Measurements from ENCODE around the gene MAPK6.
"Not testable (repeated sequence)": the region's sequence is repeated elsewhere in the genome, so short reads cannot be mapped to it uniquely, and the experiment has no call there.

The MAPK6 gene

DNA sequence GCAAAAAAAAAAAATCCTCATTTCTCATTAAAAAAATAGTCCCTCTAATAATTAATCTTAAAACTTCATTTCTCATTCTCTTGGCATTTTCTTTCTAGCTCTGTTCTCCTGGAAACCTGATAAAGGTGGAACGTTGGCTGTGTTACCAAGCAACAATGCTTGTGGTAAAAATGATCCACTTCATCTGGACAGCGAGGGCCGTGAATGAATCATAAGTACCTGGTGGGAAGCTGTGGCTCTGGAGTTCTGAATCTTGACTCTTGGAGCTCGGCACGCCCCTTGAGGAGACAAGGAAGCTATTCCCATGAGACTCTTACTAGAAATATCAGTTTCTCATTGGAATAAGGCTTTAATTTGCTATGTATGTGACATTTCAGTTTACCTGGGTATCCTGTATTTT is 61.0 kb downstream of the MAPK6 start:
- no peak for TF ChIP-seq ZFX (IDR thresholded peaks at IDR 0.05)
- TF ChIP-seq, protein P1, sequence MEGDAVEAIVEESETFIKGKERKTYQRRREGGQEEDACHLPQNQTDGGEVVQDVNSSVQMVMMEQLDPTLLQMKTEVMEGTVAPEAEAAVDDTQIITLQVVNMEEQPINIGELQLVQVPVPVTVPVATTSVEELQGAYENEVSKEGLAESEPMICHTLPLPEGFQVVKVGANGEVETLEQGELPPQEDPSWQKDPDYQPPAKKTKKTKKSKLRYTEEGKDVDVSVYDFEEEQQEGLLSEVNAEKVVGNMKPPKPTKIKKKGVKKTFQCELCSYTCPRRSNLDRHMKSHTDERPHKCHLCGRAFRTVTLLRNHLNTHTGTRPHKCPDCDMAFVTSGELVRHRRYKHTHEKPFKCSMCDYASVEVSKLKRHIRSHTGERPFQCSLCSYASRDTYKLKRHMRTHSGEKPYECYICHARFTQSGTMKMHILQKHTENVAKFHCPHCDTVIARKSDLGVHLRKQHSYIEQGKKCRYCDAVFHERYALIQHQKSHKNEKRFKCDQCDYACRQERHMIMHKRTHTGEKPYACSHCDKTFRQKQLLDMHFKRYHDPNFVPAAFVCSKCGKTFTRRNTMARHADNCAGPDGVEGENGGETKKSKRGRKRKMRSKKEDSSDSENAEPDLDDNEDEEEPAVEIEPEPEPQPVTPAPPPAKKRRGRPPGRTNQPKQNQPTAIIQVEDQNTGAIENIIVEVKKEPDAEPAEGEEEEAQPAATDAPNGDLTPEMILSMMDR (conservative IDR thresholded peaks at IDR 0.05), result no peak
- H3K27ac ChIP-seq, result no peak overlapping the region

DNA sequence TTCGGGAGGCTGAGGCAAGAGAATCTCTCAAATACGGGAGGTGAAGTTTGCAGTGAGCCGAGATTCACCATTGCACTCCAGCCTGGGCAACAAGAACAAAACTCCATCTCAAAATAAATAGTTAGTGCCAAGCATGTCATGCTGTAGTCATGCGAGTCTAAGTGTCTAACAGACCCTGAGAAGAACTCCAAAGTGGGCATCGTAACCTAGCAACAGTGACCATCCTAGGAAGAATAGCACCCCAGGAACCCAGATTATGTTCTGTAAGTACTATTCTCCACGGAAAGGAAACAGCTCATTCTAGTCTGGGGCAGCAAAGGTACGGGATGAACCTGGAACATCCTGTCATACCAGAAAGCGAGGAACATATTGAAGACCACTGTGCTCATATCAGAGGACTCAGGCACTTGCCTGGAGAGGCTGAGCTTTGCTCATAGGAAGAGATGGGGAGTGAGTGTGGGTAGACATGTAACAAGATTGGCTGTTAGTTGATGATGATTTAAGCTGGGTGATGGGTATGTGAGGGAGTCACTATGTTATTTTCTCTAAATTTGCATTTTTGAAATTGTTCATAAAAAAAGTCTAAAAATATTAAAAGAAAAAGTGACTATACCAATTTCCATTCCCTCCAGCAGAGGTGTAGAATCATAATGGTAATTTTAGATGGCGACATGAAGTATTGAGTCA is 61.8 kb downstream of the MAPK6 start:
- no peak overlapping the region for H3K27ac ChIP-seq
- TF ChIP-seq ZFX (IDR thresholded peaks at IDR 0.05), result no peak
- TF ChIP-seq, protein P1 (conservative IDR thresholded peaks at IDR 0.05), result no peak

DNA sequence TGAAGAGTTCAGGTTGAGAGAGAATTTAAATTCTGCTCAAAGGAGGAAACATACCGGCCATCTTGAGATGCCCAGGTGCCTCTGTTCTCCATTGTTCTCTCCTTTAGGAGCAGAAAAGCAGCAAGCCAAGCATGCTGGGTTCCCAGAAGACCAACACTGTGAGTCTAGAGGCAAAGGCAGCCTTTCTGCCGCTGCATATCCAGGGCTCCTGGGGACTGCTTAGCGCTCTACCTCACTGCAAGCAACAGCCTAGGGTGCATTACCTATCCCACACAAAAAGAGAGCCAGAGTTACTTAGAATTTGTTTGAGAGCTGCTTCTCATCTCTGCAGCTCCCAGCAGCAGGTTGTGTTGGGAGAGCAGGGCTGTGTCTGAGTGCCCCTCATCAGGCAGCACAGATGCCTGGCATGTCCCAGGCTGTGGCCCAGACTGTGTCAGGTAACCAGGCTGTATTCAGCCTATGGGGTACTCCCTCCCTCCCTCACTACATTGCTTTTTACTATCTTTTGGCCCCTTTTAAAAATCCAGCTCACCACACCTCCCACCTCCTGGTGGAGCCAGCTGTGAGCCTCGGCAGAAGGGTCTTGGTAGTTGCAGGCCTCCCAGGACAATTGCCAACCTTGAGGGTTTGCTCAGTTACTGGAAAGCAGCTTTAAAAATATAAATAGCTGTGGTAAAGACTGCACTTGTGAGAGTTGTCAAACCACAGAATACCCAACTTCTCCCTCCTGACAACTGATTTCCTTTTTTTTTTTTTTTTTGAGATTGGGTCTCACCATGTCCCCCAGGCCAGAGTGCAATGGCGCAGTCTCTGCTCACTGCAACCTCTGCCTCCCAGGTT is 63.4 kb downstream of the MAPK6 start:
- no peak overlapping the region for H3K27ac ChIP-seq

DNA sequence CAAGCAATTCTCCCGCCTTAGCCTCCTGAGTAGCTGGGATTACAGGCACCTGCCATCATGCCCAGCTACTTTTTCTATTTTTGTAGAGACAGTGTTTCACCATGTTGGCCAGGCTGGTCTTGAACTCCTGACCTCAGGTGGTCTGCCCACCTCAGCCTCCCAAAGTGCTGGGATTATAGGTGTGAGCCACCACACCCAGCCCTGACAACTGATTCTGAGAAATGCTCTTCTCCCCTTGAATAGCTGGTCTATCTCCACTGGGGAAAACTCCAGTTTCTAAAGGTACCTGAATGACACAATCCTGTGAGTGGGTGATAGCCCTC is 64.0 kb downstream of the MAPK6 start:
- H3K27ac ChIP-seq, result not testable (repeated sequence)

More for the DNA sequence above, 63.4 kb downstream of the MAPK6 start:
- TF ChIP-seq, protein P1 (conservative IDR thresholded peaks at IDR 0.05), result no peak
- no peak for TF ChIP-seq ZFX (IDR thresholded peaks at IDR 0.05)

DNA sequence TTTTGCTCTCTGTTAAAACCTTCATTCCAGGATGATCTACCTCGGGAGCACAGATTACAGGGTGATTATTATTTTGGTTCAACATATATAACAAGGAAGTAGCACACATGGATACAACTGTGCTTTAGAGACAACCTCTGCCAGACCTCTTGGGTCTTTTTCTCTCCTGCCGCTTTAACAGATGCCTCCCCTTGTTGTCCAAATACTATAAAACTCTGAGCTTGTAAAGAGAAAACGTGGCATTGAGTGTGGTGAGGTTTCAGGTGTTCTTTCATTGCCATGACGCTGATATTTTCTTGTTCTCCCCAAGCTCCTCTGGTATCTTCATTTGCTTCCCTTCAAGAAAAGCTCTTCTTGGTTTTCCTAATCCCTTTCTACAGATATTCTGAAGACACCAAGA is 64.6 kb downstream of the MAPK6 start:
- TF ChIP-seq, protein P1 (conservative IDR thresholded peaks at IDR 0.05), result no peak
- TF ChIP-seq ZFX (IDR thresholded peaks at IDR 0.05), result no peak
- H3K27ac ChIP-seq, result no peak overlapping the region

DNA sequence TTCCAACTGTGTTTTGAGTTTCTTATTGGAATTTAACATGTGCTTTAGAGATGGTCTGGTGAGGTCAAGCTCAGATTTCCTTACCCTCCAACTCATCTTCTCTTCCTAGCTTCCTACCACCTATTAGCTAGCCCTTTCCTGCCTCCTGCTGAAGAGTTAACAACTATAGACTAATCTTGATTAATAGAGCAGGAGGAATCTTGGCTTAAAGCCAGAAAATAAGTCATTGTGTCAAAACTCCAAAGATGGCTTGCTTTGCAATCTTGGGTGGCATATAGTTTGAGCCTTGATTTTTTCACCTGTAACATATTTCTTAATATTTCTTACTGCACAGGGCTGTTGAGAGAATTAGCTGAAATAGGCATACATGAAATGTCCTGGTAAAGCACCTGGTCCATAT is 66.3 kb downstream of the MAPK6 start:
- no peak overlapping the region for H3K27ac ChIP-seq
- no peak for TF ChIP-seq ZFX (IDR thresholded peaks at IDR 0.05)
- TF ChIP-seq, protein P1 (conservative IDR thresholded peaks at IDR 0.05), result no peak

DNA sequence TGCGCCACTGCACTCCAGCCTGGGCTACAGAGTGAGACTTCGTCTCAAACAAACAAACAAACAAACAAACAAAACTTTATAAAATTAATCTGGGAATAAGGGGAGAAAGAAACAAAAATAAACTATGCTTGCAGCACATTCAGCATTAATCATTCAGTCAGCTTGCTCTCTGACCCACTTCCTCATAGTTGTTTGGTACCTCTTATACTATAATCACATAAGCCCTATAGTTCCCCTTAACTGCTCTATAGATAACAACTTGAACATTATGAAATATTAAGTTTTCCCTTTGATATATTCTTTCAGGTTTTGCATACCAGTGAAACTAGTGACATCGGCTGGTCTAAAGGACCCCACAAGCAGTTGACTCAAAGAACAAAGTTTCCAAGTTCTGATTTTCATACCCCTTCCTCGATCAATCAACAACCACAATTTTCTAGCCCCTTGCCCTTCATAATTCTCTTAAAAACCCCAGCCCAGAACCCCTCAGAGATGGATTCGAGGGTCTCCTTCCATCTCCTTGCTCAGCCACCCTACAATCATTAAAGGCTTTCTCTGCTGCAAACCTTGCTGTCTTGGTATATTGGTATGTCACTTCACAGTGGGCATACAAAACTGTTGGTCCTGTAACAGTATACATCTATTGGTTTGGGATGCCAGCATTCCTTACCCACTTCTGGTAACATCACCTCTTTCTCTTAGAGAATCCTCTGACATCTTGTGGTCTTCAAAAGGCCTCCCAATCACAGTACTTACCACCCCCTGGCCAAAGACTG is 67.2 kb downstream of the MAPK6 start:
- no peak overlapping the region for H3K27ac ChIP-seq
- TF ChIP-seq ZFX (IDR thresholded peaks at IDR 0.05), result no peak
- TF ChIP-seq, protein P1 (conservative IDR thresholded peaks at IDR 0.05), result no peak
